Upper lobe of left lung (tissue), 4 donors: ENCODE data around the gene CAMSAP1.

Experiments
- CTCF ChIP-seq, 6 experiments: fragments of 450-650 bp in 4 of 6; fragments of 200-600 bp in 2 of 6; sonication (generic) in 2 of 6; IDR thresholded peaks; one replicate each; pipeline ENCODE4 v1.5.1; 2016 to 2019; ENCODE audit warnings: antibody characterized with exemption in 6 of 6
- POLR2A ChIP-seq, 4 donors: fragments of 450-650 bp; IDR thresholded peaks; one replicate each; pipeline ENCODE4 v1.5.1; 2016 to 2017; ENCODE audit warnings: antibody characterized with exemption in 4 of 4, mild to moderate bottlenecking in 2 of 4

- TF ChIP-seq POLR2A (IDR thresholded peaks at IDR 0.05) = no peak
- no peak for TF ChIP-seq CTCF (IDR thresholded peaks at IDR 0.05)
These were observed 34.1 kb upstream of the CAMSAP1 start for GRCh38 chr9:135941288-135941995.
